Left lung (tissue), 14 donors: ENCODE measurements around the gene GGT7. TPM values are rescaled to one million over a fixed set of nuclear protein-coding genes. Genes with fewer than 3 reads are reported as not detected.

Experiments
- ATAC-seq: fragments of 200-7000 bp; cut with Tn5 transposase; one replicate; pipeline ENCODE4 v1.9.1; 2020; ENCODE audit warnings: moderate library complexity
- DNase-seq, 4 donors: peaks; one replicate each; pipeline ENCODE4 v3.0.0-alpha.2; 2013 to 2020
- H3K27ac ChIP-seq, 2 donors: fragments of 200-600 bp; sonication (generic) in 1 of 2; one replicate each; pipeline versions ENCODE4 v1.5.0 to v1.8.0; 2020 to 2021
- H3K27me3 ChIP-seq, 2 donors: fragments of 200-600 bp; sonication (generic) in 1 of 2; one replicate each; pipeline versions ENCODE4 v1.5.0 to v1.8.0; 2020 to 2021
- H3K36me3 ChIP-seq, 2 donors: fragments of 200-600 bp; sonication (generic) in 1 of 2; one replicate each; pipeline versions ENCODE4 v1.5.0 to v1.8.0; 2020 to 2021
- H3K4me1 ChIP-seq, 2 donors: fragments of 200-600 bp; one replicate each; pipeline ENCODE4 v1.8.0; 2021
- H3K4me3 ChIP-seq, 2 donors: fragments of 200-600 bp; sonication (generic) in 1 of 2; one replicate each; pipeline versions ENCODE4 v1.5.0 to v1.8.0; 2020 to 2021; ENCODE audit warnings: mild to moderate bottlenecking in 1 of 2
- H3K9me3 ChIP-seq, 2 donors: fragments of 200-600 bp; sonication (generic) in 1 of 2; one replicate each; pipeline versions ENCODE4 v1.5.0 to v1.8.0; 2020 to 2021
- CTCF ChIP-seq, 2 donors: fragments of 200-600 bp; sonication (generic) in 1 of 2; IDR thresholded peaks; one replicate each; pipeline versions ENCODE4 v1.5.0 to v1.8.0; 2021; ENCODE audit warnings: antibody characterized with exemption in 2 of 2
- intact Hi-C, 2 donors: fragments of 100-400 bp; cut with DNase I; formaldehyde crosslinking; loops; one replicate each; pipeline versions ENCODE4 v1.11.2 to v1.14.2; 2022
- long read RNA-seq, 12 donors: library from polyadenylated mRNA in 2 of 12; unstranded in 2 of 12; transcript quantifications; one replicate each; pipeline ENCODE4 v2.0.0 and lab custom pipeline, GENCODE V29; 2019 to 2026
- polyA plus RNA-seq, 6 donors: library from polyadenylated mRNA; unstranded; fragments of 120-200 nt; gene quantifications; one replicate each; pipeline ENCODE4 v1.2.1, GENCODE V29; 2013; ENCODE audit not compliant: insufficient read length in 6 of 6
- total RNA-seq, 2 donors: library from RNA; stranded (reverse); fragmentation: NEBNext Ultra II Directional; extraction: Animal tissue kit (Norgen Biotek cat#: 25700); gene quantifications; one replicate each; pipeline ENCODE4 v1.2.1, GENCODE V29; 2021
- donor health status: DM: no; HTN: yes; CAD: no.
- donor health status: DM: no; HTN: no; CAD: no.

GGT7 gene
- 10 to 100 TPM; 16.8 to 21.1 TPM for total RNA-seq
- polyA plus RNA-seq, result 10 to 100 TPM; 29.6 to 38.8 (median 34.2) TPM
- long read RNA-seq, donor 1, partial matches to known transcripts, result 7 of 11 reads
- long read RNA-seq, donor 1, other reads (novel, unspliced or antisense), result 0 of 11 reads
- long read RNA-seq, donor 2, partial matches to known transcripts, result 0 of 2 reads
- long read RNA-seq, donor 2, other reads (novel, unspliced or antisense), result 0 of 2 reads
- long read RNA-seq, donor 3, partial matches to known transcripts, result 0 of 2 reads
- long read RNA-seq, donor 3, other reads (novel, unspliced or antisense), result 0 of 2 reads
- long read RNA-seq, donor 4, partial matches to known transcripts, result 5 of 9 reads
- long read RNA-seq, donor 4, other reads (novel, unspliced or antisense), result 3 of 9 reads
- long read RNA-seq, donor 5, partial matches to known transcripts, result 14 of 15 reads
- long read RNA-seq, donor 5, other reads (novel, unspliced or antisense), result 0 of 15 reads
- long read RNA-seq, donor 6, partial matches to known transcripts, result 0 of 3 reads
- long read RNA-seq, donor 6, other reads (novel, unspliced or antisense), result 0 of 3 reads
- long read RNA-seq, donor 7, partial matches to known transcripts, result 0 of 4 reads
- long read RNA-seq, donor 7, other reads (novel, unspliced or antisense), result 0 of 4 reads
- long read RNA-seq, donor 8, partial matches to known transcripts, result 8 of 9 reads
- long read RNA-seq, donor 8, other reads (novel, unspliced or antisense), result 0 of 9 reads
- long read RNA-seq, donor 9, result 0 reads
- long read RNA-seq, donor 10, partial matches to known transcripts, result 12 of 15 reads
- long read RNA-seq, donor 10, other reads (novel, unspliced or antisense), result 3 of 15 reads
- long read RNA-seq, donor 11, transcript GGT7-201 (15 exons, 2,642 nt), result major isoform, 7 of 19 reads
- long read RNA-seq, donor 11, partial matches to known transcripts, result 12 of 19 reads
- long read RNA-seq, donor 11, other reads (novel, unspliced or antisense), result 0 of 19 reads
- long read RNA-seq, donor 12, partial matches to known transcripts, result 8 of 8 reads
- long read RNA-seq, donor 12, other reads (novel, unspliced or antisense), result 0 of 8 reads

GRCh38 chr20:34872622-34873224 lies at the start of gene GGT7:
Gene GGT7 (minus strand): TSS chr20:34872856. CDS start chr20:34872815, 41 bp downstream.
- intact Hi-C loops, result no loop called here
- Histone ChIP-seq H3K9me3 (no peaks in the 10 kb centered on the region), H3K27me3 (no peaks in the 10 kb centered on the region), H3K4me3 (peak within 1 kb of the TSS; percentile 71 to 72), H3K27ac (peak within 1 kb of the TSS in 1 of 2 donors; percentile 37), H3K4me1 (peaks cover 10 to 52% of the 10 kb centered on the region in 2 donors), H3K36me3 (no peaks in the 10 kb centered on the region)
- ATAC-seq (peak; percentile 55), DNase-seq (peak; percentile 67 to 96 (median 82))
- TF ChIP-seq CTCF (IDR thresholded peaks at IDR 0.05), result peak; percentile 66 to 80

- intact Hi-C loops, result no loop called here
- DNase-seq, result no peak
- Histone ChIP-seq H3K27ac (peak overlapping the region in 1 of 2 donors; percentile 35), H3K36me3 (peaks cover 0 to 95% of the 10 kb centered on the region in 2 donors), H3K4me1 (peaks cover 0 to 20% of the 10 kb centered on the region in 2 donors), H3K4me3 (no peak overlapping the region), H3K9me3 (no peaks in the 10 kb centered on the region), H3K27me3 (no peaks in the 10 kb centered on the region)
- no peak for TF ChIP-seq CTCF (IDR thresholded peaks at IDR 0.05)
- ATAC-seq, result no peak
Observed at GRCh38 chr20:34921436-34921835, 48.8 kb upstream of the GGT7 start.

- H3K27ac ChIP-seq, result no peak overlapping the region
- H3K27me3 ChIP-seq, result no peaks in the 10 kb centered on the region
- ATAC-seq, result no peak
- no peaks in the 10 kb centered on the region for H3K9me3 ChIP-seq
- H3K4me3 ChIP-seq, result no peak overlapping the region
- peaks cover 0 to 89% of the 10 kb centered on the region in 2 donors for H3K36me3 ChIP-seq
- H3K4me1 ChIP-seq, result peaks cover 0 to 20% of the 10 kb centered on the region in 2 donors
- no peak for TF ChIP-seq CTCF (IDR thresholded peaks at IDR 0.05)
- no peak for DNase-seq
- intact Hi-C loops, result no loop called here
Observed at GRCh38 chr20:34920055-34920454, 47.4 kb upstream of the GGT7 start.

- no peak overlapping the region for H3K4me3 ChIP-seq
- DNase-seq, result no peak
- no peak for TF ChIP-seq CTCF (IDR thresholded peaks at IDR 0.05)
- no peaks in the 10 kb centered on the region for H3K27me3 ChIP-seq
- peaks cover 0 to 7% of the 10 kb centered on the region in 2 donors for H3K4me1 ChIP-seq
- intact Hi-C loops, result no loop called here
- H3K9me3 ChIP-seq, result no peaks in the 10 kb centered on the region
- H3K36me3 ChIP-seq, result peaks cover 0 to 76% of the 10 kb centered on the region in 2 donors
- no peak for ATAC-seq
- H3K27ac ChIP-seq, result no peak overlapping the region
Observed at GRCh38 chr20:34916774-34917354, 44.2 kb upstream of the GGT7 start.
